ENCODE measurements around the gene SYCE3.

GRCh38 chr22:50601669-50602337 lies 39.1 kb upstream of the SYCE3 start:
- no peak for TF ChIP-seq TAF1 (IDR thresholded peaks at IDR 0.05; ENCODE audit: borderline replicate concordance, low read depth, low read length)
- TF ChIP-seq REST (IDR thresholded peaks at IDR 0.05; ENCODE audit: low read depth, low read length): no peak
- TF ChIP-seq POLR2AphosphoS5 (IDR thresholded peaks at IDR 0.05; ENCODE audit: low read depth, low read length): no peak
- no peak for TF ChIP-seq EZH2phosphoT487 (IDR thresholded peaks at IDR 0.05; ENCODE audit: borderline replicate concordance, low read depth)
- no peak for TF ChIP-seq CTCF (IDR thresholded peaks at IDR 0.05)
- TF ChIP-seq TEAD4 (IDR thresholded peaks at IDR 0.05; ENCODE audit: borderline replicate concordance, insufficient read depth): no peak
- no peak for TF ChIP-seq RAD21 (IDR thresholded peaks at IDR 0.05; ENCODE audit: low read length)
- TF ChIP-seq USF2 (IDR thresholded peaks at IDR 0.05; ENCODE audit: borderline replicate concordance, low read depth, low read length): no peak
- TF ChIP-seq FOXJ3 (CRISPR knock-in tag; IDR thresholded peaks at IDR 0.05): no peak
- TF ChIP-seq GATA2 (CRISPR knock-in tag; IDR thresholded peaks at IDR 0.05): no peak
- no peak for TF ChIP-seq EP300 (IDR thresholded peaks at IDR 0.05; ENCODE audit: borderline replicate concordance in 1 of 2, low read depth in 1 of 2, low read length in 1 of 2)
- no peak for TF ChIP-seq MAX (IDR thresholded peaks at IDR 0.05; ENCODE audit: low read depth)
- TF ChIP-seq SMC3 (IDR thresholded peaks at IDR 0.05; ENCODE audit: low read depth, low read length): no peak
